NCI-H526 (cell line): ENCODE data around the gene PTPRB.

Source experiments
- DNase-seq, 2 experiments: peaks; one replicate each; lab custom pipeline; 2025; lab: John Stamatoyannopoulos, UW

Gene PTPRB

GRCh38 chr12:70637303-70638085, at the start of gene PTPRB:
TSS of gene PTPRB (minus strand) at chr12:70637429. CDS start at chr12:70637395, 34 bp downstream.
- DNase-seq, result no peak

- no peak for DNase-seq
These were observed 49.7 kb upstream of the PTPRB start for GRCh38 chr12:70686907-70687306.

GRCh38 chr12:70686299-70686698, 49.1 kb upstream of the PTPRB start:
- DNase-seq, result no peak

- DNase-seq, result no peak
These were observed 46.7 kb upstream of the PTPRB start for GRCh38 chr12:70683976-70684375.

- DNase-seq, result no peak
These were observed 34.5 kb upstream of the PTPRB start for GRCh38 chr12:70671698-70672097.

GRCh38 chr12:70670948-70671347, 33.7 kb upstream of the PTPRB start:
- DNase-seq, result no peak

- no peak for DNase-seq
These were observed 30.0 kb upstream of the PTPRB start for GRCh38 chr12:70667253-70667652.

- DNase-seq, result no peak
These were observed 29.1 kb upstream of the PTPRB start for GRCh38 chr12:70666364-70666763.

- no peak for DNase-seq
These were observed 27.2 kb upstream of the PTPRB start for GRCh38 chr12:70664465-70664881.

- DNase-seq, result no peak
These were observed 26.6 kb upstream of the PTPRB start for GRCh38 chr12:70663838-70664237.

- DNase-seq, result no peak
These were observed 24.4 kb upstream of the PTPRB start for GRCh38 chr12:70661466-70662161.

GRCh38 chr12:70660620-70661219, 23.5 kb upstream of the PTPRB start:
- DNase-seq, result no peak

- DNase-seq, result no peak
These were observed 22.9 kb upstream of the PTPRB start for GRCh38 chr12:70660002-70660604.

- no peak for DNase-seq
These were observed 21.9 kb upstream of the PTPRB start for GRCh38 chr12:70659077-70659606.

- DNase-seq, result no peak
These were observed 20.5 kb upstream of the PTPRB start for GRCh38 chr12:70657616-70658286.

- DNase-seq, result no peak
These were observed 15.2 kb upstream of the PTPRB start for GRCh38 chr12:70652451-70652850.

- DNase-seq, result no peak
These were observed 11.6 kb upstream of the PTPRB start for GRCh38 chr12:70648831-70649230.

- DNase-seq, result no peak
These were observed 11.0 kb upstream of the PTPRB start for GRCh38 chr12:70648191-70648590.

- no peak for DNase-seq
These were observed 9.6 kb upstream of the PTPRB start for GRCh38 chr12:70646850-70647249.

- DNase-seq, result no peak
These were observed 8.5 kb upstream of the PTPRB start for GRCh38 chr12:70645494-70646317.

- DNase-seq, result no peak
These were observed 7.6 kb upstream of the PTPRB start for GRCh38 chr12:70644861-70645260.
